Fibroblast of skin of scalp (primary cell): ENCODE data around the gene PLPP7.
"Not testable (repeated sequence)": the region's sequence is repeated elsewhere in the genome, so short reads cannot be mapped to it uniquely, and the experiment has no call there.

ENCODE experiments used
- DNase-seq: peaks from one replicate; pipeline ENCODE4 v3.0.0-alpha.2; 2013

The PLPP7 gene

GRCh38 chr9:131266266-131267229 is 23.0 kb upstream of the PLPP7 start:
- DNase-seq: no peak

- no peak for DNase-seq
Measured at GRCh38 chr9:131270171-131271015, 19.1 kb upstream of the PLPP7 start.

GRCh38 chr9:131271016-131271273 is 18.6 kb upstream of the PLPP7 start:
- DNase-seq: not testable (repeated sequence)

DNA sequence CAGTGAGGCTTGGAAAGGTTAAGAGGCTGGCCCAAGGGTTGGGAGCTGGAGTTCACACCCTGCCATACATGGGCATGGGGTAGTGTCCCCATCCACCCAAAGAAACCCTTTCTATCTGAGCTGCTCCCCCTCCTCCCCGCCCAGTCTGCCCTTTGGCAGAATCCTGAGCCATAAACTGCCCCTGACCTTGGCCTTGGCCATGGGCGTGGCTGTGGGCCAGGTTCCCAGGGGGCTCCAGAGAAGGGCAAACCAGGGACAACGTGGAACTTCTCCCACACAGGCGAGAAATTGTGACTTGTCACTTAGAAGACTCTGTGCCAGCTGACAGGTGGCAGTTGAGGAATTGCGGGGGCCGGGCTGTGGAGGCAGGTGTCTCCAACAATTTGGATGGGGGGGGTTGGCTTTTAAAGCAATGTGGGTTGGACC is 18.0 kb upstream of the PLPP7 start:
- DNase-seq: no peak

- DNase-seq: no peak
Measured at GRCh38 chr9:131272212-131272611, 17.3 kb upstream of the PLPP7 start.

DNA sequence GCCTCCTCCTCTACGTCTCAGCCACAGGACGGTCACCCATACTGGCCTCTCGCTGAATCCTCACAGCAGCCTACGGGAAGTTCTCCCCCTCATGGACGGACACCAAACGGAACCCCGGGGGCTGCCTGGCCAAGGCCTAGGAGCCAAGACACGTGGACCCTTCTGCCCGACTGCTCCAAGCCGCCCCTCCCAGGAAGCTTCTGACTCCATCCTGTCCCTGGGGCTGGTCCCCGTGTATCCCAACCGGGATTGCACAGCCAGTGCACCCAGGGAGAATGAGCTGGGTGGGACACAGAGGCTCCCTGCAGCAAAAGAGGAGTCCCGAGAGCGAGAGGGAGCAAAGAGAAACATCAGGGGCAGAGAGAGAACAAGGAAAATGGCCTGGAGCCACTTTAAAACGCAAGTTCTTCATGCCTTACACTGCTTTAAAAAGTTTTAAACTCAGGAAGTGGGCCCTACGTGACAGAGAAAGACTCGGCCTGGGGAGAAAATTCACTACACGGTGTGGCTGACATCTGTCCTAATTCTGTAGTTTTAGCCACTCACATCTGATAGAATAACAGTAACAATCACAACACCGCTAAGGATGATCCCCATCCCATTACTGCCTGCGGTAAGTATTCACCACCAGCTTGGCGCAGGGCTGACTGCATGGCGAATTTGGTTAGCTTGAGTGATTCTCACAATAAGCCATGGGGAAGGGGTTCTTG is 16.2 kb upstream of the PLPP7 start:
- DNase-seq: no peak

GRCh38 chr9:131273856-131274673 is 15.5 kb upstream of the PLPP7 start:
- DNase-seq: no peak

DNA sequence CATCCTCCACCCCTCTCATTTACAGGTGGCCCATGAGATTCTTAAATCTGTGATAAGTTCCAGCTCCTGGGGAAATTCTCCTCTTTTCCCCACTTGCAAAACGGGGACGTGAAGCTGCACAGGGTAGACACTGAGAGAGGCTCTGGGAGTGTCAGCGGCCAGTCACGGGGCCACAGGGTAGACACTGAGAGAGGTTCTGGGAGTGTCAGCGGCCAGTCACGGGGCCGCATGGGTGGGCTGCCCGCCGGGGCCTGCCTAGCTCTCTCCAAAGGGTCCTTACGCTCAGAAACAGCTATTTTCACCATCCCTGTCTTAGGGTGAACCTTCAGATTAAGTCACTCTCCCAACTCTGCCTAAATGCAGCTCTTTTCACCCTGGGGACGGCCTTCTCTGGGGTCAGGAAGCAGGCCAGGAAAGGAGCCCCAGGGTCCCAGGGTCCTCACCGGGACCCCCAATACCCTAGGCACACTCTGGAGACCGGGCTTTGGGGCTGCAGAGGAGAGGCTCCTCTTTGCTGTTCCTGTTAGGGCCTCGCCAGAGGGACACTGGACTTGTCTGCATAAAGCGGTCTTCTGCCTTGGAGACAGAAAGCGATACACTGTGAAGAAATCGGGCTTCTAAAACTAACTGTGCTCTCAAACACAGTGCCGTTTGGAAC is 14.7 kb upstream of the PLPP7 start:
- no peak for DNase-seq

- DNase-seq: no peak
Measured at GRCh38 chr9:131275332-131276093, 14.0 kb upstream of the PLPP7 start.

DNA sequence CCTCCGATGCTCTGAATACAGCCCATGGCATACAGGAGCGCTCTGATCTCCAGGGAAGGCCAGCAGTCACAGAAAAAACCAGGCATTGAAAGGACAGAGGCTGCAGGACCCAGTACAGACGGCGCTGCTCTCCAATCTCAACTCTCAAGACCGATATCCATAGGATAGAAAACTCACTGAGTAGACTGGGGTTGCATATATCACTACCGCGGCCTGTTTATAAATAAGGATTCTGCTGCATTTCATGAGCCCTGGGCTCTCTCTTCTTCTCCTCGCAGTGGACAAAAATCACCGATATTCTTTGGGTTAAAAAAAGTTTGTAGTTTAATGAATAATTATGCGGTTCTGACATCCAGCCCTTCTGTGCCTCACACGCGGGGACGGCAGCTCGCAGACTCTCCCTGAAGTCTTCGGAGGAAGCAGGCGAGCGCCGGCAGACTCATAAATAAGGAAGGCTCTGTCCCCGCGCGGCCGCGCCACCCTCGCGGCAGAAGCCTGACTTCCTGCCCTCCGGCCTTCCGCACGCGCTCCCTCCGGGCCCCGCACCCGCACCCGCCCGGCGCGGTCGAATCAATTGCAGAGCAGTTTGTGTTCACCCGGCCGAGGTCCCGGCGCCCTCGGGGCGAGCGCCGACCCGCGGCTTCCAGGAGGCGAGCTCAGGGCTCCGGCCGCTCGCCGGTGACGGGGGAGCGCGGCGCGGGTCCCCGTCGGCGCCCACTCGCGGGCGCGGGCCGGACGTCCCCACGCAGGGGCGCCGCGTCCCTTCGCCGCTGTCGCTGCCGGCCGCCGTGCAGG is 13.2 kb upstream of the PLPP7 start, which contains the start of gene FAM78A:
Gene FAM78A, minus strand, starts transcription at position 417 of the 795 bp plus-strand sequence. Its CDS starts 331 bp downstream, at position 86.
- no peak for DNase-seq

GRCh38 chr9:131276891-131277286 is 12.6 kb upstream of the PLPP7 start:
- DNase-seq: no peak

GRCh38 chr9:131277287-131277909 is 12.1 kb upstream of the PLPP7 start:
- DNase-seq: no peak

DNA sequence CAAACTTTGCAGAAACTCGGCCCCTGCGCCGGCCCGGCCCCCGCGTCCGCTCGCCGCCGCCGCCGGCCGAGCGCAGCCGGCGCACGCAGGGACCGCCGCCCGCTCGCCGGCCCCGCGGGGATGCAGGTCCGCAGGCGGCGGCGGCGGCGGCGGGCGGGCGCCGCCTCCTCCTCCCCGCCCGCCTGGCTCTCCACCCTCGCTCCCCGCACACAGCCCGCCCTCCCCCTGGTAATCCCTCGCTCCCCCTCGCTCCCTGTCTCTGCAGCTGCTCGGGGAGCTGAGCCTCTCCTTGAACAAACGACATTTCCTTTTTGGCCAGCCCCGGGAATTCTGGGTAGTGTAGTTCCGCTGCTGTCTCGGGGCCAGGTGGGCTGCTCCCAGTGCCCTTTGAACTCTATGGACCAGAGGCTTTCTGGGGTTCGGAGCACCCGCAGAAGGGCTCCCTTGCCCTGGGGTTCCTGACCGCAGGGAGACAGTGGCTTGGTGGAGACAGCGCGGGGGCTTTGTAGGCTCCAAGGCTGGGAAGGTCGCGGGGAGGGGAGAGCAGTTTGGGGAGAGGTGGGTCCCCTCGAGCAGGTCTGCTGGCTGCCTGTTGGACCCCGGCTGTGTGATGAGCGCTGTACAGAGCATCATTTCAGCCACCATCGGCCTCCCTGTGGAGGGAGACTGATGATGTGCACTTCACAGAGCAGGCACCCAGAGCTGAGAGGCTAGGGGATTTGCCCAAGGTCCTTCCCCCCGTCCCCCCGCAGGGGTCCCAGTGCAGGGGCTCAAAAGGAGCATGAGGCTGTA is 11.4 kb upstream of the PLPP7 start:
- DNase-seq: peak; percentile 81

DNA sequence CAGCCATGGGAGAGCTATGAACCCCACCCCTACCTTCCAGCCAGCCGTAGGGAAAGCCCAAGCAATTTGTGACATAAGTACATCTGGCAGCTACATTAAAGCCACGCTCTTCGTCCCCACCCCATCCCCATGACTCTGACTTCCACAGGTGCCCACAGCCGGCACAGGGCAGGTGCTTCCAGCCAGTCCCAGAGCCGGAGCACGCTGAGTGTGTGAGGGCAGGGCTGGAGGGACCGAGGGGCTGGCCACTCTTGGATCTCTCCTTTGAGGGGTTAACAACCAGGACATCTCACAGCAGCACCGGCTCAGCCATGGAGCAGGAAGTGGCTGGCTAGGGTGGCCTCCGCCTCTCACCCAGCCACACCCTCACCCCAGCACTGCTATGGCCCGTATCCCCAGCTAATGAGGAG is 10.8 kb upstream of the PLPP7 start:
- DNase-seq: no peak

- no peak for DNase-seq
Measured at GRCh38 chr9:131279196-131279862, 10.2 kb upstream of the PLPP7 start.

DNA sequence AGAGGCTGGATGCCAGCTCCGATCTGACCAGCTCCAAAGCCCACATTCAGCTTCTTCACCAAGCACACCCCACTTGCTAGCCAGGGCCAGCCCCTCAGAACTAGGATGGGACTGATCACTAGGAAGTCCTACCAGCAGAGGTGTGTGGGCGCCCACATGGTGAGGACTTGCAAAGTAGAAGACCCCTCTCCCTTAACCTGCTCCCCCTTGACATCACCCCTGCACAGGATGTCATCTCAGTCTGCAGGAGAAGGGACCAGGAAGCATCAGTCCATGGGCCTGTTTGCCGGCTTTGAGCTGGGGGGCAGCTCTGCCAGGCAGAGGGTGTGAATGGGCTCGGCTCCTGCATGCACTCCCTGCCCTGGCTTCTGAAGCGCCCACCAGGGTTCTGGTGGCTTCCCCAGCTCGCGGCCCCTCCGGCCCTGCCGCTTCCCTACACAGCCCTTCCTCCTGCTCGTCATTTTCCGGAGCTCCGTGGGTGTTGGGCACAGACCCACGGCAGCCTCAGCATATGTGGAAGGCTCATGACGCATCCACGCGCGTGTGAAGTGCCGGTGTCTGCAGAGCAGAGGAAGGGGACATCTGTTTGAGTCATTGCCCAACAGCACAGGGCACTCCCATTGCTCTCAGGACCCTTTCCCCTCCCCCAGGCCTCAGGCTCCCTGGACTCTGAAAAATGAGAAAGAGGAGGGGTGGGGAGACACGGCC is 9.5 kb upstream of the PLPP7 start:
- no peak for DNase-seq

- no peak for DNase-seq
Measured at GRCh38 chr9:131280660-131281059, 8.9 kb upstream of the PLPP7 start.
